Lower leg skin (tissue), 3 donors: ENCODE data around the gene LILRB3.

ENCODE experiments used
- CTCF ChIP-seq, 3 donors: fragments of 450-650 bp; IDR thresholded peaks; one replicate each; pipeline ENCODE4 v1.5.1; 2016; ENCODE audit warnings: antibody characterized with exemption in 3 of 3, mild to moderate bottlenecking in 3 of 3, moderate library complexity in 2 of 3
- POLR2A ChIP-seq, 2 donors: fragments of 450-650 bp; IDR thresholded peaks; one replicate each; pipeline ENCODE4 v1.6.1; 2016 to 2017; ENCODE audit warnings: antibody characterized with exemption in 2 of 2, mild to moderate bottlenecking in 1 of 2, moderate library complexity in 1 of 2

- TF ChIP-seq CTCF (IDR thresholded peaks at IDR 0.05) (no peak), POLR2A (IDR thresholded peaks at IDR 0.05) (no peak)
Observed at GRCh38 chr19:54262470-54262869, 39.7 kb upstream of the LILRB3 start.
